HCT116 (cell line): ENCODE results near the gene SAG.

ENCODE experiments used
- EZH2phosphoT487 ChIP-seq: fragments of 200-600 bp; IDR thresholded peaks from 2 replicates; pipeline ENCODE4 v1.6.1; 2018; ENCODE audit warnings: antibody characterized with exemption, borderline replicate concordance
- POLR2A ChIP-seq: IDR thresholded peaks from 2 replicates; pipeline ENCODE4 v1.7.0; 2011; ENCODE audit warnings: borderline replicate concordance; ENCODE audit not compliant: insufficient read depth, insufficient read length; ENCODE audit errors: extremely low read depth
- POLR2AphosphoS5 ChIP-seq: IDR thresholded peaks from 2 replicates; pipeline ENCODE4 v1.6.1; 2011; ENCODE audit warnings: mild to moderate bottlenecking, low read depth, low read length, moderate library complexity
- RAD21 ChIP-seq: IDR thresholded peaks from 2 replicates; pipeline ENCODE4 v1.6.1; 2012; ENCODE audit warnings: low read depth, mild to moderate bottlenecking
- SIN3A ChIP-seq: IDR thresholded peaks from 2 replicates; pipeline ENCODE4 v1.6.1; 2012; ENCODE audit warnings: low read depth
- TF ChIP-seq, protein P1 (sequence below), 3 experiments: fragments of 200-600 bp in 1 of 3; sonication (generic) in 1 of 3; IDR thresholded peaks in 2 of 3; conservative IDR thresholded peaks in 1 of 3; 2 replicates each; pipeline ENCODE4 v1.5.1; 2012 to 2017; ENCODE audit warnings: low read depth in 2 of 3, low read length in 2 of 3, antibody characterized with exemption in 1 of 3, borderline replicate concordance in 1 of 3, control low read depth in 1 of 3, mild to moderate bottlenecking in 1 of 3, mixed read lengths in 1 of 3, mixed run types in 1 of 3, moderate library complexity in 1 of 3; ENCODE audit not compliant: insufficient read depth in 1 of 3

DNA sequence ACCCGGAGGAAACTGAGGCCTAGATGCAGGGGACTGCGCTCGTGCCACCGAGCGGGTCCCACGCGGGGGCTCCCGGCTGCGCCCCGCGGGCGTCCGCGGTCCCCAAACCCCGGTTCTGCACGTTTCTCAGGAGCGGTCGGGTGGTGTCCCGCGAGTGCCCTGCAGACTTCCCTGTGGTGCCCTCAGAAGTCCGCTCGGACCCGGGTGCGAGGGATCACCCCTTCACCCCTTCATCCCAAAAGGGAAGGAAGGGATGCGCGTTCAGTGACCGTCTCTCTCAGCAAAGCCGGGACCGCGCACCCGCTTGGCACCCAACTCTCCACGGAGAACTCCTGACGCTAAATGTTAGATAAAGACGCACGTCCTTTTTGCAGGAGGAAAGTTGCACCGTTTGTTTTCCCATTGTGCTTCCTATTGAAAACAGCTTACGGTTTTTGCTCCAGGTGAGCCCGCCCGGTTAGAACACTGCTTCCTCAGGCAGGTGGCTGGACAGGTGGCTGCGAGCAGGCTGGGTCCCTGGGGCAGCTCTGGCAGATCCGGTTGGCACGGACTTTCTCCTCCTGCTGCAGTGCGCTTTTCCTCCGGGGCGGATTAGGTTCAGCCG lies 47.5 kb downstream of the SAG start:
- TF ChIP-seq RAD21, result no peak
- no peak for TF ChIP-seq POLR2AphosphoS5
- no peak for TF ChIP-seq EZH2phosphoT487
- TF ChIP-seq, protein P1, sequence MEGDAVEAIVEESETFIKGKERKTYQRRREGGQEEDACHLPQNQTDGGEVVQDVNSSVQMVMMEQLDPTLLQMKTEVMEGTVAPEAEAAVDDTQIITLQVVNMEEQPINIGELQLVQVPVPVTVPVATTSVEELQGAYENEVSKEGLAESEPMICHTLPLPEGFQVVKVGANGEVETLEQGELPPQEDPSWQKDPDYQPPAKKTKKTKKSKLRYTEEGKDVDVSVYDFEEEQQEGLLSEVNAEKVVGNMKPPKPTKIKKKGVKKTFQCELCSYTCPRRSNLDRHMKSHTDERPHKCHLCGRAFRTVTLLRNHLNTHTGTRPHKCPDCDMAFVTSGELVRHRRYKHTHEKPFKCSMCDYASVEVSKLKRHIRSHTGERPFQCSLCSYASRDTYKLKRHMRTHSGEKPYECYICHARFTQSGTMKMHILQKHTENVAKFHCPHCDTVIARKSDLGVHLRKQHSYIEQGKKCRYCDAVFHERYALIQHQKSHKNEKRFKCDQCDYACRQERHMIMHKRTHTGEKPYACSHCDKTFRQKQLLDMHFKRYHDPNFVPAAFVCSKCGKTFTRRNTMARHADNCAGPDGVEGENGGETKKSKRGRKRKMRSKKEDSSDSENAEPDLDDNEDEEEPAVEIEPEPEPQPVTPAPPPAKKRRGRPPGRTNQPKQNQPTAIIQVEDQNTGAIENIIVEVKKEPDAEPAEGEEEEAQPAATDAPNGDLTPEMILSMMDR (IDR thresholded peaks at IDR 0.05 in 2 of 3, conservative IDR thresholded peaks at IDR 0.05 in 1 of 3; ENCODE audit: borderline replicate concordance in 1 of 3, insufficient read depth in 1 of 3, low read depth in 2 of 3, low read length in 2 of 3), result no peak
- TF ChIP-seq POLR2A, result no peak
- no peak for TF ChIP-seq SIN3A
